ENCODE measurements around the gene CAMK2N2.

The CAMK2N2 gene

DNA sequence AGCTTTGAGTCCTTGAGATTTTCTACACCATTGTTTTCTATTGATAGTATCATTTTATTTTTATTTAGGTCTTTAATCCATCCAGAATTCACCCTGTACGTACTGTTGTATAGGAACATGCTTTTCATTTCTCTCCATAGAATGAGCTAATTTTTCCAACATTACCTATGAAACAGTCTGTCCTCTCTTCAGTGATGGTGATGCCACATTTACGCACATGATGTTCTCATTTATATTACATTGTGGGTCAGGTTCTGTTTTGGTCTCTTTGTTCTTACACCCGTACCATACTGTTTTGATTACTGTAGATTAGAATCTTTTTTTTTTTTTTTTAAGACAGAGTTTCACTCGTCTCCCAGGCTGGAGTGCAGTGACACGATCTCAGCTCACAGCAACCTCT is 49.6 kb downstream of the CAMK2N2 start:
- no peak for DNase-seq (ENCODE audit: low read depth)

GRCh38 chr3:184211297-184211696 is 50.1 kb downstream of the CAMK2N2 start:
- no peak for DNase-seq (ENCODE audit: low read depth)
